ENCODE data around the gene CTNND2. TPM values are rescaled to one million over a fixed set of nuclear protein-coding genes. Genes with fewer than 3 reads are reported as not detected.

The CTNND2 gene
- total and polyA plus RNA-seq, 4 donors, result 0.30 to 2.2 (median 0.71) TPM

DNA sequence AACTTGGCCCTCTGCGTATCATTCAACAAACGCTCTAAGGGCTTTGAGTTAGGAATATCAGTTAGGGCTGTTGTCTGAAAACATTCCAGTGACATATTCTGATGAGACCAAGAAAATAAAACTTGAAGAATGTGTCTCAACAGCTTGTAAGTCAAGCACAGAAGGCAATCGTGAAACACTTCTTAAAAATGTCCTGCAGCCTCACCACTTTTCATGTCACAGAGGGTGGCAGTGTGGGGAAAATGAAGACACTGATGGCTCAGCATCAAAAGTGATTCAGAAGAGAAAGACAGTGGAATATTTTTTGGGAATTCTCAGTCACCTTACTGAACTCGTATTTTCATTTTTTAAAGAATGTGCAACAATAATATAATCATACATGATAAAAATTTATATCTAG lies 247.3 kb downstream of the CTNND2 start:
- H3K9ac ChIP-seq (ENCODE audit: insufficient read depth in 1 of 2, low read length in 2 of 2), result no peak overlapping the region
- no peak for ATAC-seq (ENCODE audit: insufficient read depth, low FRiP score)
- DNase-seq, result no peak
- 82 to 91% methylated on average over 4 of the region's 4 CpGs for WGBS, 2 donors
- no peaks in the 10 kb centered on the region for H3K36me3 ChIP-seq (ENCODE audit: control insufficient read depth in 4 of 4, insufficient read depth in 4 of 4, low read length in 4 of 4)
- no peak overlapping the region for H3K27ac ChIP-seq (ENCODE audit: low read depth in 1 of 2, low read length in 1 of 2)
- no peaks in the 10 kb centered on the region for H3K9me3 ChIP-seq (ENCODE audit: control insufficient read depth in 4 of 4, insufficient read depth in 3 of 4, low read length in 3 of 4)
- H3K27me3 ChIP-seq (ENCODE audit: control insufficient read depth in 3 of 3, insufficient read depth in 3 of 3, low read length in 2 of 3), result no peaks in the 10 kb centered on the region
- TF ChIP-seq, protein P1, sequence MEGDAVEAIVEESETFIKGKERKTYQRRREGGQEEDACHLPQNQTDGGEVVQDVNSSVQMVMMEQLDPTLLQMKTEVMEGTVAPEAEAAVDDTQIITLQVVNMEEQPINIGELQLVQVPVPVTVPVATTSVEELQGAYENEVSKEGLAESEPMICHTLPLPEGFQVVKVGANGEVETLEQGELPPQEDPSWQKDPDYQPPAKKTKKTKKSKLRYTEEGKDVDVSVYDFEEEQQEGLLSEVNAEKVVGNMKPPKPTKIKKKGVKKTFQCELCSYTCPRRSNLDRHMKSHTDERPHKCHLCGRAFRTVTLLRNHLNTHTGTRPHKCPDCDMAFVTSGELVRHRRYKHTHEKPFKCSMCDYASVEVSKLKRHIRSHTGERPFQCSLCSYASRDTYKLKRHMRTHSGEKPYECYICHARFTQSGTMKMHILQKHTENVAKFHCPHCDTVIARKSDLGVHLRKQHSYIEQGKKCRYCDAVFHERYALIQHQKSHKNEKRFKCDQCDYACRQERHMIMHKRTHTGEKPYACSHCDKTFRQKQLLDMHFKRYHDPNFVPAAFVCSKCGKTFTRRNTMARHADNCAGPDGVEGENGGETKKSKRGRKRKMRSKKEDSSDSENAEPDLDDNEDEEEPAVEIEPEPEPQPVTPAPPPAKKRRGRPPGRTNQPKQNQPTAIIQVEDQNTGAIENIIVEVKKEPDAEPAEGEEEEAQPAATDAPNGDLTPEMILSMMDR (IDR thresholded peaks at IDR 0.05; ENCODE audit: control extremely low read depth, extremely low read depth), result no peak
- H3K4me3 ChIP-seq, result no peak overlapping the region
- H3K4me1 ChIP-seq (ENCODE audit: control insufficient read depth in 5 of 5, insufficient read depth in 5 of 5, low read length in 5 of 5), result no peaks in the 10 kb centered on the region

DNA sequence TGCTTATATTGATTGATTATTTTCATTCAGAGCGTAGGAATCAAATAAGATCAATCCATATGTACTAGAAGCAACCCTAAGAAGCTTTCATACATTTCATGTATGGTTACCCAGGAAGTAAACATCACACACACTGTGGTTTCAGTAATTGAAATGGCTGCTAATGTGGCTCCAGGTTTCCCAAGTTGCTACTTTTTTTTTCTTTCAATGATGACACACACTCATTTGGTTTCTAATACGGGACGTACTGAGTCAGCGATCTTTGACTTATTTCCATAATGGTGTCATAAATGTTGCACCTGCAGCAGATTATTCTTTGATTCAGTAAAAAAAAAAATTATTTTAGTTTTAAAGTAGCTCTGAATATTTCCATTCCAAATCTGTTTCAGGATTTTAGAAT lies 248.6 kb downstream of the CTNND2 start:
- WGBS, 2 donors, result 85 to 88% methylated on average over 4 of the region's 4 CpGs

GRCh38 chr5:11650936-11651335 lies 253.3 kb downstream of the CTNND2 start:
- H3K36me3 ChIP-seq (ENCODE audit: control insufficient read depth in 4 of 4, insufficient read depth in 4 of 4, low read length in 4 of 4), result no peaks in the 10 kb centered on the region
- H3K9ac ChIP-seq (ENCODE audit: insufficient read depth in 1 of 2, low read length in 2 of 2), result no peak overlapping the region
- WGBS, 2 donors, result 72 to 78% methylated on average over 1 of the region's 1 CpG
- H3K27me3 ChIP-seq (ENCODE audit: control insufficient read depth in 3 of 3, insufficient read depth in 3 of 3, low read length in 2 of 3), result no peaks in the 10 kb centered on the region
- H3K27ac ChIP-seq (ENCODE audit: low read depth in 1 of 2, low read length in 1 of 2), result no peak overlapping the region
- no peak overlapping the region for H3K4me3 ChIP-seq
- H3K9me3 ChIP-seq (ENCODE audit: control insufficient read depth in 4 of 4, insufficient read depth in 3 of 4, low read length in 3 of 4), result peaks cover 0 to 7% (median 0%) of the 10 kb centered on the region in 4 donors
- TF ChIP-seq, protein P1 (IDR thresholded peaks at IDR 0.05; ENCODE audit: control extremely low read depth, extremely low read depth), result no peak
- H3K4me1 ChIP-seq (ENCODE audit: control insufficient read depth in 5 of 5, insufficient read depth in 5 of 5, low read length in 5 of 5), result peaks cover 0 to 1% (median 0%) of the 10 kb centered on the region in 5 donors
- DNase-seq (no peak), ATAC-seq (ENCODE audit: insufficient read depth, low FRiP score) (no peak)

More for the DNA sequence above, 248.6 kb downstream of the CTNND2 start:
- Histone ChIP-seq H3K4me1 (ENCODE audit: control insufficient read depth in 5 of 5, insufficient read depth in 5 of 5, low read length in 5 of 5) (no peaks in the 10 kb centered on the region), H3K36me3 (ENCODE audit: control insufficient read depth in 4 of 4, insufficient read depth in 4 of 4, low read length in 4 of 4) (no peaks in the 10 kb centered on the region), H3K27ac (ENCODE audit: low read depth in 1 of 2, low read length in 1 of 2) (no peak overlapping the region), H3K4me3 (no peak overlapping the region), H3K9me3 (ENCODE audit: control insufficient read depth in 4 of 4, insufficient read depth in 3 of 4, low read length in 3 of 4) (peaks cover 0 to 6% (median 0%) of the 10 kb centered on the region in 4 donors), H3K9ac (ENCODE audit: insufficient read depth in 1 of 2, low read length in 2 of 2) (no peak overlapping the region), H3K27me3 (ENCODE audit: control insufficient read depth in 3 of 3, insufficient read depth in 3 of 3, low read length in 2 of 3) (no peaks in the 10 kb centered on the region)
- ATAC-seq (ENCODE audit: insufficient read depth, low FRiP score), result no peak
- TF ChIP-seq, protein P1 (IDR thresholded peaks at IDR 0.05; ENCODE audit: control extremely low read depth, extremely low read depth), result no peak
- DNase-seq, result no peak

- 50 to 74% methylated on average over 3 of the region's 3 CpGs for WGBS, 2 donors
These were observed 258.1 kb downstream of the CTNND2 start for GRCh38 chr5:11646141-11646540.

More at GRCh38 chr5:11646141-11646540, 258.1 kb downstream of the CTNND2 start:
- Histone ChIP-seq H3K27me3 (ENCODE audit: control insufficient read depth in 3 of 3, insufficient read depth in 3 of 3, low read length in 2 of 3) (no peaks in the 10 kb centered on the region), H3K9ac (ENCODE audit: insufficient read depth in 1 of 2, low read length in 2 of 2) (no peak overlapping the region), H3K9me3 (ENCODE audit: control insufficient read depth in 4 of 4, insufficient read depth in 3 of 4, low read length in 3 of 4) (peaks cover 0 to 5% (median 0%) of the 10 kb centered on the region in 4 donors), H3K27ac (ENCODE audit: low read depth in 1 of 2, low read length in 1 of 2) (no peak overlapping the region), H3K4me1 (ENCODE audit: control insufficient read depth in 5 of 5, insufficient read depth in 5 of 5, low read length in 5 of 5) (peaks cover 0 to 4% (median 0%) of the 10 kb centered on the region in 5 donors), H3K36me3 (ENCODE audit: control insufficient read depth in 4 of 4, insufficient read depth in 4 of 4, low read length in 4 of 4) (no peaks in the 10 kb centered on the region), H3K4me3 (no peak overlapping the region)
- ATAC-seq (ENCODE audit: insufficient read depth, low FRiP score) (no peak), DNase-seq (no peak)
- TF ChIP-seq, protein P1 (IDR thresholded peaks at IDR 0.05; ENCODE audit: control extremely low read depth, extremely low read depth), result no peak
